Activated CD4-positive, alpha-beta T cell treated with anti-CD3 and anti-CD28 coated beads, Interleukin-2, amount 50 U/mL, for 16 hours (primary cell): Measurements from ENCODE around the gene SPOCK1.
A peak's percentile ranks its signal among the peaks of the same experiment; 100 is the strongest.

Source experiments
- DNase-seq: peaks from one replicate; pipeline ENCODE4 v3.0.0-alpha.2; 2020

SPOCK1 gene

DNA sequence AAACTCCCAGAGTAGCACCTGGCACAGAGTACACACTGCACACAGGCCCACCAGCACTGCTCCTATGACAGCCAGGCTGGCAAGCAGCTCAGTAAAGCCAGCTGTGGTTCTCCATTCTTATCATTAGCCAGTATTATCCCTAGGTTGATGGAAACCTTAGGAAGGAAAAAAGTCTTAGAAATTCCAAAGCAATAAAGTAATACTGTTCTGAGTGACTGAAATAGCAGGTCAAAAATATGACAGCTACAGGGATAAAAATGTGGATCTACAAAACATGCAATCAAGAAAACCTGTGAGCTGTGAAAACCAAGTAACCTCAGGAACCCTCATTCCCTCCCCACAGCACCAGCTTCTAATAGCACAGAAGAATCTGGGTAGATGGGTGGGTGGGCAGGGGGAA, 403.5 kb downstream of the SPOCK1 start:
- no peak for DNase-seq

- no peak for DNase-seq
These were observed 406.3 kb downstream of the SPOCK1 start for GRCh38 chr5:137092831-137093230.

- no peak for DNase-seq
These were observed 407.7 kb downstream of the SPOCK1 start for GRCh38 chr5:137091472-137091871.

DNA sequence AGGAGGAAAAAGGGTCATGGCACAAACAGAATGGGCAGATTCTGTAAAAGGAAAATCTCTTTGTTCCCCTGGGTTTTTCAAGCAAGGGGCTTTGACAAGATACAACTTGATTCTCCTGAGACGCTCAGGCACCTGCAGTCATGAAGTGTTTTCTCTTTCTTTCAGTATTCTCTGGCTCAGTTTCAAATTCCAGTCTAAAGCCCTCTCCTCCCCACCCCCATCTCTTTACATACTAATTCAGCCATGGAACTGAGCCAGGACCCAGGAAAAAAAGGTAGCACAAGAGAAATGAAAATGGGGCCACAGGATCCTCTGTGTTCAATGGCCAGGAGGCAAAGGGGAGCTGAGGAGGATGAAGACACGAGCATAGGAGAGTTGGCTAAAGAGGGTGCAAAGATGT, 408.4 kb downstream of the SPOCK1 start:
- DNase-seq = no peak

DNA sequence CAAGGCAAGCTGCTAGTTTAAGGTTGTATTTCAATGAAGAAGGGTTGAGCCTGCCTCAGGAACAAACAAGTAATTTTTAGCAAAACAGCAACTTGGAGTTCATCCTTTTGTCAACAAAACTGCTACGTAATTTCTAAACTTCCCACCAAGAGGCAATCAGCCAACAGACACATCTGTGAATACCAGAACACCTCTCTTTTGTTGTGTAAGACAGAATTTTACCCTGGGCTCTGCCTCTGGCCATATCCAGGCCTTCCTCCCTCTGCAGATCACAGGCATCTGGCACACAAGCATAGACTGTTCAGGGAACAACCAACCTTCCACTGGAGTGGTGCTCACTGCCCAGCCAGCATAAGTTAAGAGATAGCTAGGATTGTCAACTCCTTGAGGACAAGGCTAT, 409.0 kb downstream of the SPOCK1 start:
- DNase-seq = no peak

DNA sequence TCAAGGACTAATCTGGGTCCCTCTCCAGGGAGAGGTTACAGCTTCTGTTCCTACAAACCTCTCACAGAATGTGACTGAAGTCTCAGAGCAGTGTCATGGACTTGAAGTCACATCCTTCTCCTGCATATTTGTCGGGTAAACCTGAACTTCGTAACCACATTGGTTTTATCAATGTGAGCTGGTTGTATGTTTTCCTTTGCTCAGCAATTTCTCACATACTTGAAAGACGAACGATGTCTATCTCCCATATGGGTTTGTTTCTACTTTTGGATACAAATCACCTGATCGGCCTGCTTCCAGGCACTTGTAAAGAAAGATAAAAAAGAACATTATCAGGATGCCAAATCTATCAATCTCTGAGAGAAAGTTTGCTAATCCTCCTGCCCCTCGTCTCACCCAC, 411.0 kb downstream of the SPOCK1 start:
- DNase-seq = no peak

DNA sequence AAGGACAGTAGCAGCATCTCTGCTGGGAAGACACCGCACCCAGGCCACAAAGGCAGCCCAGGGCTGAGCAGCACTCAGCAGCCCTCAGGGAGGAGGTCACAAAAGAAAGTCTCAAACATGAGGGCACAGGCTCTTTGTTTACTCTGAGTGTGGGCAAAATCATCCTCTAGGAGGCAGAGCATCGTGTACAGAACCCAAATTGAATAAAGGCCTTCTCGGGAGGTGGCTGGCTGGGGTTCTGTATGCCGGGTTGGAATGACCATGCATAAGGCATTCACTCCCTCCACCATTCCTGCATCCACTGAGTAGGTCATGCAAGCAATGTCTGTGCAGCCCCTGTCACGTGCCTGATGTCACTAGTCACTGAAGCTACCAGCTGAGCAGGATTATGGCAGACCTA, 412.8 kb downstream of the SPOCK1 start:
- DNase-seq = no peak

- DNase-seq = no peak
These were observed 413.9 kb downstream of the SPOCK1 start for GRCh38 chr5:137085206-137085605.

DNA sequence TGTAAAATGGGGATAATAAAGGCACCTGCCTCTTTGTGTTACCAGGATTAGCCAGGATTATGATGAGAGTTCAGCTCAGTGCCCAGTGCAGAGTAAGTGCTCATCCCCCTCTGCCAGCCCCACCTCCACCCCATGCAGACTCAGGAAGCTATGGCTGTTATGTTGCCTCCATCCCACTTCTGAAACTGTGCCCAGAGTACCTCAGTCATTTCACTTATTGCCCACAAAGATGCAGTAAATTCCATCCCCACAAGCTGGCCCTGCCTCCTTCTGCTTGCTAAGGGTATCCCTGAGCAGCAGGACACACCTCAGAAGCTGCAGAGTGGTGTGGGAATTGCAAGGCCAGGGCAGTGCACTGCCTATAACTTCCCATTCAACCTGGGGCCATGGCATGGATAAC, 415.1 kb downstream of the SPOCK1 start:
- DNase-seq = no peak

GRCh38 chr5:137082951-137083350, 416.2 kb downstream of the SPOCK1 start:
- no peak for DNase-seq

GRCh38 chr5:137078171-137078665, 420.9 kb downstream of the SPOCK1 start:
- DNase-seq = no peak

DNA sequence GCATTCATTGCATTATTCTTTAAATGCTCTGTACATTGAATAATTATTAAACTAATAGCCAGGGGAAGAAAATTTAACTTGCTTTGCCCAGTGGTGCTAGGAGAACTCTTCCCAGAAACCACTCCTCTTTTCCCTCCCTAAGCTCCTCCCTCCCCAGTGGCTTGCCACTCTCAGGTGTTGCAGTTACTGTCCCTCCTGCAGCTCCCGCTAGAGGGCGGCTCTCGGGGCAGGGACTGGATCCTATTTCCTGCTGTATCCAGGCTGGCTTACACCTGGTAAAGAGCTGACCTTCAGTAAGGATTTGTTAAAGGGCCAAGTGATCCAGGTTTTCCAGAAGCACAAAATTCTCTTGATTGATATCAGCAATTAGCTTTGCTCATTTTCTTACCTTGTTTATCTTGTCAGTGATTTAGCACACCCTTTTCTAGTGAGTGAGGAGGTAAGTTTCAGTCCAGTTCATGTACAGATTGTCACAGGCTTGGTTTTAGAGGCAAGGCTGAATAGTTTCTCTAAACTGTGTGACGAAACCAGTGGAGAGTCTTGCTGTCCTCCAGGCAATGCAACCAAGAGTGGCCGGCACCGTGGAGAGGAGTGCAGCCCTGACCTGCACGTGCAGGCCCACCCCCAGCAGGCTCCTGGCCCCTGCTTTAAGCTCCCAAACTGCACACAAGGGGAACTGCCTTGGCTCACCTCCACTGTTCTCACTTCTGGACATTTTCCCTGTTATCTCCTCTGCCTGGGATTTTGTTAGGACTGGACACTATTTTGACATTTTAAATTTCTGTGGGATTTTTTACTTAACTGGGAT, 423.8 kb downstream of the SPOCK1 start:
- DNase-seq = peak; percentile 26

DNA sequence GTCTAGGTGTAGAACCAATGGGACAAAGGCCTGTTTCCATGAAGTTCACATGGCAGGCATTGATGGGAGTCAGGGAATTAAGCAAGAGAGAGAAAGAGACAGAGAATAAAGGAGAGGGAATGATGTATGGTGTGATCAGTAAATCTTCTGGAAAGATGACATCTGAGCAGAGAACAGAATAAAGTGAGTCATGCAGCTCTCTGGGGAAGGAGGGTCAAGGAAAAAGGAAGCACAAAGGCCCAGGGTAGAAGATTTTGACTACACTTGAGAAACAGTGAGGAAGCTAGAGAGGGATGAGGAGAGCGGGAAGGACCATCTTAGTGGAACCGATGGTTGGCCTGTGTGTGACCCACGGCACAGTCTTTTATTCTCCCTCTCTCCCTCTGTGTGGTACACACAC, 425.9 kb downstream of the SPOCK1 start:
- no peak for DNase-seq

DNA sequence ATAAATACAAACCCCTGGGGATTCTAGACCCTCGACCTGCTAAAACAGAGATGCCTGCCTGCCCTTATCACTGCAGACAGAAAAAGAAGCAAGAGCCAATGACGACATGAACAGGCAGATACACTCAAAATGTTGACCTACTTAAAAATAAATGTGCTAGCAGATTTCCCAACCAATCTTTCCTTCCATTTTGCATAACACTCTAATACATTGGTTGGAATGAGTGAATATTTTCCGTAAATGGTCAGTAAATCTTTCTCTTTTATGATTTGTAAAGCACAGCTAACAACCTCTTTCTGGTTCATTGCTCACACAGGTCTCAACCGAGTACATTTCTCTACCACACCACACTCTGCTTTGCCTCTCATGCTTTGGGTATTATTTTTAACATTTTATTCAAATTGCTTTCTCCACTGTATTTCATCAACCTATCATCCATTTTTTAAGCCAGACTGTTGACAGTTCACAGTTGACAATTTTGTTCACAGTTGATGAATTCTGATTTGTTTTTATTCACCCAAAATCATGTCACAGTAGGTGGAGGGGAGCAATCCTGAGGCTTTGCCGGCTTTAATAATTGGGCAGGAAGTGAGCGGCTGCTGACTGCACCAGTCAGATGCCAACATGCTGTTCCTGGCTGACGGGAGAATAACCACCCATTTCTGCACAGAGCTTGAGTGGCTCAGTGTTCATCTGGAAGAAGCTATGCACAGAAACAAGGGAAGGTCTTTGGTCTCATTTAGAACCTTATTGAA, 426.6 kb downstream of the SPOCK1 start:
- no peak for DNase-seq

DNA sequence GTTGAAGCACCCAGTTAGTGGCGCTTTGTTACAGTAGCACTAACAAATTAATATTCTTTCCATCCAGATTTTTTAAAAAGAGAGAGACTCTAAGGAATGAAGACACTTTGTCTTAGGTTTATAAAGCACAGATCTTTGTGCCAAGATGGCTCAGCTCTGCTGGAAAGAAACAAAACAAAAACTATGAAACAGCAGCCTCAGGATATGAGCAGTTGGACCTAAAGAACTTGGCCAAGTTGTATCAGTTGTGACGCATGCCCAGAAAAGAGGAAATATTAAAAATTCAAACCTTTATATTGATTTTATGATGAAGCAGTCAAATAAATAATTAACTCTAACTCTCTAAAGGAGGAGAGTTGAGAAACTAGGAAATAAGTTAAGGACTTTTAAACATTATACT, 427.2 kb downstream of the SPOCK1 start:
- no peak for DNase-seq

DNA sequence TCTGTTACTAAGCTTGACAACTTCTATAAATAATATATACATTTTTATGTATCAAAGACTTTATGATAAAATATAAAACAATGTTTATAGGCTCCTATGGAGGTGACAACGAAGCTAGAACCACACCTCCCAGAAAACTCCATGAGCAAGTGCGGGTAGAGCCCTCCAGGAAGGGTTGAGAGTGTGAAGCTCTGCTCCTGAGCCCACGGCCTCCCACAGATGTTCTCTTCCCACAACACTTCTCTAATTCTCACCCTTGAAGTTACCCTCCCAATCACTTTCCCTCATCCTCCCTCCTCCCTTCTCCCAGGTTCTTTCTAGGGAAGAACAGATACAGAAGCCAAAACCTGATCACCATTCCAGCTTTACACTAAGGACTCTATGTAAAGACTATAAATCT, 427.6 kb downstream of the SPOCK1 start:
- no peak for DNase-seq

- DNase-seq = no peak
These were observed 428.6 kb downstream of the SPOCK1 start for GRCh38 chr5:137070521-137070920.

- DNase-seq = no peak
These were observed 429.8 kb downstream of the SPOCK1 start for GRCh38 chr5:137069358-137069757.

DNA sequence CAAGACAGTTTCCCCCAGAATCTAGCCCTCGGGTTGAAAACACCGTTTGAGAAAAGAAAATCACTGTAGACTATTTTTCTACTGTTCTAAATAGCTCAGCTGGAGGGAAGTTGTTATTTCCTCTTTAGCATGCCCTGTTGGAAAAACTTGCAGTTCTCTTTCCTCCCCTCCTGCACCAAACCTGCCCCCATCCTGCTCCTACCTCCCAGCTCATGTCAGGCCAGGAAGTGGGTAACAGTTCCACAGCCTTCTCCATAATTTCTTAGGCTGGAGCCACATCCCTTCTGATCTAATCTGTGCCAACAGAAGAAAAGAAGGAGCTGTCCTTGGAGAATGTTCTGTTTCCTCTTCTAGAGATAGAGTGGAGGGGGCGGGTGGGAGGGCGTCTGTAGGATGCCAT, 437.7 kb downstream of the SPOCK1 start:
- no peak for DNase-seq

DNA sequence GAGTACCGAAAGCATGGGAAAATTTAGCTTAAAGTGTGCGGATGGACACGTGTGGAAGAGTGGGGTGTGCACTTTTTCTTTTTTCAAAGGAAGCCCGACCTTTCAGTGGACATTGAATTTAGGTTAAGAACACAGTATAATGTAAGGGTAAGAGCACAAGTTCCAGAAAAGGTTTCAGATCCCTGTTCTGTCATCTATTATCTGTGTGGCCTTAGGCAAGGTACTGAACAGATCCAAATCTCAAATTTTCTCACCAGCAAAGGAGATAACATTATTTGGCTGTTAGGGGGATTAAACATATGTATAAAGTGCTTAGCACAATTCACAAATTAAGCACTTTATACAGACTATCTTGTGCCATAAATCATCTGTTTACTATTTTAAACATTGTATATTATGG, 441.0 kb downstream of the SPOCK1 start:
- no peak for DNase-seq

DNA sequence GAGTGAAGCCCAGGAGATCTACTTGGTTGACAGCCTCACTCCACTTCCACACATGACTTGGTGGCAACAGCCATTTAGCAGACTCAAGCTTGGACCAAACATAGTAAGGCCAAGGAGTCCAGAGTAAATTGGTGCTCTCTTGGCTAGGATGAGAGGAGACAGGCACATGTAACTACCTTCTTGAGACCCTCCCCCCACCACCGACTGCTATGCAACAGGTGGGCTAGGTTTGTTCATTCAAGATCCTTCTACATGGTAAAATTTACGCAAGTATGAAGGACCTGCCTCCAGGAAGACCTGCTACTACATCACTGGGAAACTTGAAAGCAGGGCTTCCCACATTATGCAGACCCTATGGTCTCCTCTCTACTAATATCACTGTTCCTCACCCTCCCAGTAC, 442.4 kb downstream of the SPOCK1 start:
- no peak for DNase-seq

GRCh38 chr5:137055271-137055872, 443.8 kb downstream of the SPOCK1 start:
- no peak for DNase-seq

- no peak for DNase-seq
These were observed 444.3 kb downstream of the SPOCK1 start for GRCh38 chr5:137054792-137055191.

DNA sequence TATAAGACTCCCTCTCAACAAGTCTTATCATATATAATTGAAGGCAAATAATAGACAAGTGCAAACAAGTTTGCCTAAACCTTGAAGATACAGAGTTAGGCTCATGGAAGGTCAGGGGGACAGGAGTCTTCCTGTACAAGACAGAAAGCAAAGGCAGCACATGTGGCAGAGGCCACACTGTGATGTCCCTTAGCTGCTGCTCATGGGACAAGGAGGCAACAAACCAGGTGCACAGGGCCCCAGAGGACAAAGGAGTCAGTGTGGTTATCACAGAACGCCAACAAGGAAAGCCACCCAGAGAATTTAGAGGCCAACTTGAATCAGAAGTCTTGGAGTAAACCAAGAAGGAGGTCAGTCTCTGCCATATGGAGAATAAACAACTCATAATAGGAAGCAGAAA, 444.8 kb downstream of the SPOCK1 start:
- DNase-seq = no peak
